Keratinocyte (primary cell): ENCODE data around the gene C4orf46. TPM values are rescaled to one million over a fixed set of nuclear protein-coding genes. Genes with fewer than 3 reads are reported as not detected.
A peak's percentile ranks its signal among the peaks of the same experiment; 100 is the strongest.

Experiments
- DNase-seq: peaks from one replicate; pipeline ENCODE4 v3.0.0-alpha.2; 2011; ENCODE audit warnings: low read depth, missing footprints, low spot score
- FAIRE-seq: peaks from 2 replicates; lab custom pipeline; 2011; peaks lifted over from hg19 to GRCh38; lab: Jason Lieb, UNC
- H2AFZ ChIP-seq: 2 replicates; pipeline ENCODE4 v1.6.0; 2012; ENCODE audit warnings: low read length, control low read depth, inconsistent platforms; ENCODE audit not compliant: control insufficient read depth
- H3K27ac ChIP-seq: 2 replicates; pipeline ENCODE4 v1.5.1; 2011; ENCODE audit warnings: low read length; ENCODE audit not compliant: control insufficient read depth, insufficient read depth
- H3K27me3 ChIP-seq: 3 replicates; pipeline ENCODE4 v1.6.0; 2011; ENCODE audit warnings: low read length; ENCODE audit not compliant: control insufficient read depth, insufficient read depth; ENCODE audit errors: extremely low read depth
- H3K36me3 ChIP-seq, 2 experiments: 2 replicates in 1 of 2; 3 replicates in 1 of 2; pipeline ENCODE4 v1.5.1; 2011; ENCODE audit warnings: low read length in 2 of 2, mild to moderate bottlenecking in 1 of 2; ENCODE audit not compliant: control insufficient read depth in 2 of 2, insufficient read depth in 2 of 2; ENCODE audit errors: extremely low read depth in 1 of 2
- H3K4me1 ChIP-seq: 3 replicates; pipeline ENCODE4 v1.5.1; 2011; ENCODE audit warnings: low read length; ENCODE audit not compliant: control insufficient read depth, insufficient read depth; ENCODE audit errors: extremely low read depth
- H3K4me2 ChIP-seq: 3 replicates; pipeline ENCODE4 v1.6.0; 2011; ENCODE audit warnings: low read depth, low read length; ENCODE audit not compliant: control insufficient read depth, insufficient read depth; ENCODE audit errors: extremely low read depth
- H3K4me3 ChIP-seq, 3 experiments: fragments of 200-600 bp in 1 of 3; sonication (generic) in 1 of 3; 2 replicates in 2 of 3; 3 replicates in 1 of 3; pipeline ENCODE4 v1.5.1; 2011 to 2016; ENCODE audit warnings: low read length in 3 of 3, mild to moderate bottlenecking in 3 of 3, control low read depth in 2 of 3, inconsistent platforms in 1 of 3, low read depth in 1 of 3, mixed read lengths in 1 of 3, mixed run types in 1 of 3, moderate library complexity in 1 of 3; ENCODE audit not compliant: control insufficient read depth in 2 of 3, insufficient read depth in 2 of 3; ENCODE audit errors: extremely low read depth in 1 of 3
- H3K79me2 ChIP-seq: 2 replicates; pipeline ENCODE4 v1.6.0; 2012; ENCODE audit warnings: low read length; ENCODE audit not compliant: control insufficient read depth, insufficient read depth
- H3K9ac ChIP-seq: 3 replicates; pipeline ENCODE4 v1.6.0; 2011; ENCODE audit warnings: low read length; ENCODE audit not compliant: control insufficient read depth, insufficient read depth; ENCODE audit errors: extremely low read depth
- H3K9me1 ChIP-seq: 3 replicates; pipeline ENCODE4 v1.6.0; 2011; ENCODE audit warnings: low read length; ENCODE audit not compliant: control insufficient read depth, insufficient read depth; ENCODE audit errors: extremely low read depth
- H3K9me3 ChIP-seq: 2 replicates; pipeline ENCODE4 v1.5.1; 2012; ENCODE audit warnings: low read depth, low read length; ENCODE audit not compliant: control insufficient read depth
- H4K20me1 ChIP-seq: 3 replicates; pipeline ENCODE4 v1.6.0; 2011; ENCODE audit warnings: low read length; ENCODE audit not compliant: control insufficient read depth, insufficient read depth; ENCODE audit errors: extremely low read depth
- CTCF ChIP-seq, 3 experiments: IDR thresholded peaks in 1 of 3; conservative IDR thresholded peaks in 1 of 3; optimal IDR thresholded peaks in 1 of 3; 2 replicates in 2 of 3; 3 replicates in 1 of 3; pipeline versions ENCODE3 to v1.5.1; 2011; ENCODE audit warnings: low read length in 3 of 3, mild to moderate bottlenecking in 3 of 3, moderate library complexity in 2 of 3, control low read depth in 1 of 3, inconsistent platforms in 1 of 3; ENCODE audit not compliant: insufficient read depth in 2 of 3; ENCODE audit errors: extremely low read depth in 1 of 3
- EZH2 ChIP-seq: IDR thresholded peaks from one replicate; pipeline ENCODE4 v1.6.1; 2012; ENCODE audit warnings: inconsistent platforms, mild to moderate bottlenecking, low read length, moderate library complexity
- dilution Hi-C: fragments of 300-500 bp; cut with MboI; formaldehyde crosslinking; loops from one replicate; pipeline ENCODE4 v1.7.0; 2020; ENCODE audit warnings: low sequenced_read_pairs; ENCODE audit not compliant: extremely low pct_ligation_motif_present
- polyA plus RNA-seq, 5 experiments: library from polyadenylated mRNA; depleted of rRNA in 3 of 5; stranded (reverse) in 3 of 5; stranded (forward) in 1 of 5; unstranded in 1 of 5; fragments of >200 nt; gene quantifications; 1 replicate in 1 of 5; 2 replicates in 3 of 5; 3 replicates in 1 of 5; pipeline versions ENCODE4 v1.2.1 to v1.2.3, GENCODE V29; 2011 to 2012; ENCODE audit warnings: missing spikeins in 2 of 5, low read depth in 1 of 5, low replicate concordance in 1 of 5
- small RNA-seq, 3 experiments: library from RNA; depleted of rRNA; stranded (forward); fragments of <200 nt; gene quantifications; one replicate each; pipeline ENCODE3, GENCODE V24; 2012; ENCODE audit warnings: low read depth in 3 of 3, low replicate concordance in 1 of 3; ENCODE audit not compliant: insufficient read length in 3 of 3

The C4orf46 gene
- polyA plus RNA-seq, 1 donor (not counting 4 experiments of a cell fraction or from before 2014, with no cell fraction given): 14.6 TPM

GRCh38 chr4:158621729-158622128 is 50.0 kb downstream of the C4orf46 start:
- no peaks in the 10 kb centered on the region for H4K20me1 ChIP-seq
- DNase-seq: peak; percentile 59

GRCh38 chr4:158617956-158618355 is 53.7 kb downstream of the C4orf46 start:
- Histone ChIP-seq H2AFZ (no peak overlapping the region), H3K9ac (no peak overlapping the region), H3K4me1 (no peaks in the 10 kb centered on the region), H3K79me2 (no peaks in the 10 kb centered on the region), H3K9me1 (no peaks in the 10 kb centered on the region), H3K4me3 (no peak overlapping the region), H3K27ac (no peak overlapping the region), H4K20me1 (no peaks in the 10 kb centered on the region), H3K36me3 (no peaks in the 10 kb centered on the region), H3K27me3 (no peaks in the 10 kb centered on the region), H3K4me2 (no peak overlapping the region), H3K9me3 (no peaks in the 10 kb centered on the region)
- no peak for TF ChIP-seq CTCF (optimal IDR thresholded peaks at IDR 0.05 in 1 of 3, IDR thresholded peaks at IDR 0.05 in 1 of 3, conservative IDR thresholded peaks at IDR 0.05 in 1 of 3; ENCODE audit: extremely low read depth in 1 of 3, insufficient read depth in 2 of 3, low read length in 3 of 3)
- no peak for TF ChIP-seq EZH2
- dilution Hi-C loops: no loop called here
- DNase-seq: no peak
- FAIRE-seq: no peak

More at GRCh38 chr4:158621729-158622128, 50.0 kb downstream of the C4orf46 start:
- no peak overlapping the region for H3K4me3 ChIP-seq
- H3K27me3 ChIP-seq: no peaks in the 10 kb centered on the region
- no peaks in the 10 kb centered on the region for H3K36me3 ChIP-seq
- no peak overlapping the region for H3K9ac ChIP-seq
- H3K4me2 ChIP-seq: no peak overlapping the region
- H2AFZ ChIP-seq: no peak overlapping the region
- peak; percentile 26 for FAIRE-seq
- TF ChIP-seq EZH2 (no peak), CTCF (optimal IDR thresholded peaks at IDR 0.05 in 1 of 3, IDR thresholded peaks at IDR 0.05 in 1 of 3, conservative IDR thresholded peaks at IDR 0.05 in 1 of 3; ENCODE audit: extremely low read depth in 1 of 3, insufficient read depth in 2 of 3, low read length in 3 of 3) (no peak)
- no peaks in the 10 kb centered on the region for H3K9me1 ChIP-seq
- no peaks in the 10 kb centered on the region for H3K9me3 ChIP-seq
- no peak overlapping the region for H3K27ac ChIP-seq
- no peaks in the 10 kb centered on the region for H3K79me2 ChIP-seq
- no peaks in the 10 kb centered on the region for H3K4me1 ChIP-seq
- dilution Hi-C loops: no loop called here

Small RNAs within 50 kb of the gene (small RNA-seq; reads per million reads assigned to genes)
- 0 reads per million in 3 experiments for gene RF00012

Other genes with a start within 250 kb of the C4orf46 start
- gene RXFP1, start 150.0 kb downstream of the C4orf46 start, polyA plus RNA-seq: 0.05 TPM in 1 of 3 replicates, not detected in the others
- 15.8 to 25.5 TPM (median 21.2 TPM) in 3 replicates for gene ETFDH, start 409 bp upstream of the C4orf46 start, polyA plus RNA-seq
- gene PPID, start 51.5 kb upstream of the C4orf46 start, polyA plus RNA-seq: 12.7 to 27.2 TPM (median 24.2 TPM) in 3 replicates
- gene FNIP2, start 97.1 kb upstream of the C4orf46 start, polyA plus RNA-seq: 5.4 to 11.4 TPM (median 6.2 TPM) in 3 replicates